Measurements from ENCODE around the gene ADA.

ADA gene

GRCh38 chr20:44629542-44629941 is 22.0 kb downstream of the ADA start:
- no peak for TF ChIP-seq ZNF274 (IDR thresholded peaks at IDR 0.05; ENCODE audit: low read depth, low read length)
- no peak overlapping the region for H3K4me3 ChIP-seq (ENCODE audit: low read length)

GRCh38 chr20:44629017-44629385 is 22.5 kb downstream of the ADA start:
- H3K4me3 ChIP-seq (ENCODE audit: low read length): no peak overlapping the region
- TF ChIP-seq ZNF274 (IDR thresholded peaks at IDR 0.05; ENCODE audit: low read depth, low read length): no peak

- TF ChIP-seq ZNF274 (IDR thresholded peaks at IDR 0.05; ENCODE audit: low read depth, low read length): no peak
- no peak overlapping the region for H3K4me3 ChIP-seq (ENCODE audit: low read length)
Observed at GRCh38 chr20:44627364-44628010, 24.0 kb downstream of the ADA start.

GRCh38 chr20:44626278-44626677 is 25.2 kb downstream of the ADA start:
- no peak for TF ChIP-seq ZNF274 (IDR thresholded peaks at IDR 0.05; ENCODE audit: low read depth, low read length)
- no peak overlapping the region for H3K4me3 ChIP-seq (ENCODE audit: low read length)

GRCh38 chr20:44625361-44625760 is 26.1 kb downstream of the ADA start:
- no peak overlapping the region for H3K4me3 ChIP-seq (ENCODE audit: low read length)
- TF ChIP-seq ZNF274 (IDR thresholded peaks at IDR 0.05; ENCODE audit: low read depth, low read length): no peak

GRCh38 chr20:44624743-44625271 is 26.7 kb downstream of the ADA start:
- no peak for TF ChIP-seq ZNF274 (IDR thresholded peaks at IDR 0.05; ENCODE audit: low read depth, low read length)
- no peak overlapping the region for H3K4me3 ChIP-seq (ENCODE audit: low read length)

- TF ChIP-seq ZNF274 (IDR thresholded peaks at IDR 0.05; ENCODE audit: low read depth, low read length): no peak
- H3K4me3 ChIP-seq (ENCODE audit: low read length): no peak overlapping the region
Observed at GRCh38 chr20:44624152-44624551, 27.3 kb downstream of the ADA start.

- no peak for TF ChIP-seq ZNF274 (IDR thresholded peaks at IDR 0.05; ENCODE audit: low read depth, low read length)
- H3K4me3 ChIP-seq (ENCODE audit: low read length): no peak overlapping the region
Observed at GRCh38 chr20:44622501-44623270, 28.8 kb downstream of the ADA start.

GRCh38 chr20:44621939-44622338 is 29.6 kb downstream of the ADA start:
- TF ChIP-seq ZNF274 (IDR thresholded peaks at IDR 0.05; ENCODE audit: low read depth, low read length): no peak
- H3K4me3 ChIP-seq (ENCODE audit: low read length): no peak overlapping the region

GRCh38 chr20:44621325-44621724 is 30.2 kb downstream of the ADA start:
- H3K4me3 ChIP-seq (ENCODE audit: low read length): no peak overlapping the region

GRCh38 chr20:44620030-44620429 is 31.5 kb downstream of the ADA start:
- H3K4me3 ChIP-seq (ENCODE audit: low read length): no peak overlapping the region
- no peak for TF ChIP-seq ZNF274 (IDR thresholded peaks at IDR 0.05; ENCODE audit: low read depth, low read length)

More at GRCh38 chr20:44621325-44621724, 30.2 kb downstream of the ADA start:
- TF ChIP-seq ZNF274 (IDR thresholded peaks at IDR 0.05; ENCODE audit: low read depth, low read length): no peak

GRCh38 chr20:44619294-44619693 is 32.2 kb downstream of the ADA start:
- no peak overlapping the region for H3K4me3 ChIP-seq (ENCODE audit: low read length)
- no peak for TF ChIP-seq ZNF274 (IDR thresholded peaks at IDR 0.05; ENCODE audit: low read depth, low read length)

- no peak for TF ChIP-seq ZNF274 (IDR thresholded peaks at IDR 0.05; ENCODE audit: low read depth, low read length)
Observed at GRCh38 chr20:44618318-44618731, 33.2 kb downstream of the ADA start.

GRCh38 chr20:44616604-44616964 is 34.9 kb downstream of the ADA start:
- TF ChIP-seq ZNF274 (IDR thresholded peaks at IDR 0.05; ENCODE audit: low read depth, low read length): no peak
- H3K4me3 ChIP-seq (ENCODE audit: low read length): no peak overlapping the region

More at GRCh38 chr20:44618318-44618731, 33.2 kb downstream of the ADA start:
- no peak overlapping the region for H3K4me3 ChIP-seq (ENCODE audit: low read length)

All from GM08714 (cell line).